Stomach smooth muscle (tissue), 2 donors: Measurements from ENCODE around the gene ASAH2B.

Experiments used
- H3K27ac ChIP-seq: one replicate; pipeline ENCODE4 v1.7.0; 2013; ENCODE audit warnings: mild to moderate bottlenecking, low read length, inconsistent platforms
- H3K27me3 ChIP-seq, 2 donors: one replicate each; pipeline ENCODE4 v1.7.0; 2013; ENCODE audit warnings: low read length in 2 of 2; ENCODE audit not compliant: insufficient read depth in 2 of 2, control insufficient read depth in 1 of 2
- H3K36me3 ChIP-seq, 2 donors: one replicate each; pipeline ENCODE4 v1.7.0; 2013; ENCODE audit warnings: low read length in 2 of 2; ENCODE audit not compliant: control insufficient read depth in 2 of 2, insufficient read depth in 2 of 2
- H3K4me1 ChIP-seq: one replicate; pipeline ENCODE4 v1.7.0; 2013; ENCODE audit warnings: low read length; ENCODE audit not compliant: control insufficient read depth, insufficient read depth
- H3K4me3 ChIP-seq, 2 donors: one replicate each; pipeline ENCODE4 v1.7.0; 2013; ENCODE audit warnings: low read length in 2 of 2
- H3K9ac ChIP-seq, 2 donors: one replicate each; pipeline ENCODE4 v1.7.0; 2013; ENCODE audit warnings: low read length in 2 of 2, mild to moderate bottlenecking in 1 of 2
- H3K9me3 ChIP-seq, 2 donors: one replicate each; pipeline ENCODE4 v1.7.0; 2013; ENCODE audit warnings: low read length in 2 of 2; ENCODE audit not compliant: control insufficient read depth in 2 of 2
- donor health status: healthy.
- donor health status: Pancreatic carcinoma.

ASAH2B gene

GRCh38 chr10:50799595-50799994 lies 59.9 kb downstream of the ASAH2B start:
- Histone ChIP-seq H3K4me3 (no peak overlapping the region), H3K36me3 (no peaks in the 10 kb centered on the region), H3K9ac (no peak overlapping the region), H3K27ac (no peak overlapping the region), H3K9me3 (no peaks in the 10 kb centered on the region), H3K27me3 (no peaks in the 10 kb centered on the region), H3K4me1 (no peaks in the 10 kb centered on the region)

- Histone ChIP-seq H3K9ac (no peak overlapping the region), H3K27me3 (no peaks in the 10 kb centered on the region), H3K4me3 (no peak overlapping the region), H3K27ac (no peak overlapping the region), H3K36me3 (no peaks in the 10 kb centered on the region), H3K4me1 (no peaks in the 10 kb centered on the region), H3K9me3 (no peaks in the 10 kb centered on the region)
These were observed 66.4 kb downstream of the ASAH2B start for GRCh38 chr10:50805981-50806622.

- H3K27ac ChIP-seq, result no peak overlapping the region
- no peaks in the 10 kb centered on the region for H3K4me1 ChIP-seq
- H3K9ac ChIP-seq, result no peak overlapping the region
- H3K36me3 ChIP-seq, result no peaks in the 10 kb centered on the region
- no peak overlapping the region for H3K4me3 ChIP-seq
- H3K27me3 ChIP-seq, result no peaks in the 10 kb centered on the region
- H3K9me3 ChIP-seq, result no peaks in the 10 kb centered on the region
These were observed 68.4 kb downstream of the ASAH2B start for GRCh38 chr10:50807851-50808776.
